ENCODE results near the gene MND1. TPM values are rescaled to one million over a fixed set of nuclear protein-coding genes. Genes with fewer than 3 reads are reported as not detected.

Gene MND1
- total and polyA plus RNA-seq, 2 of the 8 experiments (the other 6 are each of a cell fraction or from before 2014, with no cell fraction given) = 4.4 to 26.2 TPM

- Histone ChIP-seq H2BK5ac (ENCODE audit: low read depth, low read length) (no peak overlapping the region), H3K56ac (replicated peaks; ENCODE audit: insufficient read length, low read depth, low read length) (no peak overlapping the region), H4K5ac (ENCODE audit: insufficient read length, low read depth, low read length) (no peak overlapping the region), H3K9ac (replicated peaks in 1 of 4; ENCODE audit: extremely low read depth in 1 of 4, low read depth in 3 of 4, low read length in 3 of 4) (no peak overlapping the region), H3K27ac (ENCODE audit: low read depth, low read length) (no peak overlapping the region), H2BK20ac (ENCODE audit: low read length) (no peak overlapping the region), H3K4me3 (ENCODE audit: extremely low read depth in 1 of 4, insufficient read depth in 2 of 4, low read depth in 3 of 4, low read length in 4 of 4) (no peak overlapping the region), H3K23me2 (ENCODE audit: low read depth, low read length) (no peaks in the 10 kb centered on the region), H2BK12ac (ENCODE audit: low read depth, low read length) (no peak overlapping the region), H2BK15ac (ENCODE audit: low read length) (no peak overlapping the region), H3K79me1 (ENCODE audit: low read depth, low read length) (no peaks in the 10 kb centered on the region), H3K27me3 (replicated peaks in 1 of 4; ENCODE audit: control insufficient read depth in 3 of 4, extremely low read depth in 1 of 4, insufficient read depth in 3 of 4, low read length in 3 of 4) (no peaks in the 10 kb centered on the region), H4K8ac (ENCODE audit: extremely low read depth, insufficient read depth, low read length) (no peak overlapping the region), H4K20me1 (replicated peaks in 1 of 2; ENCODE audit: control insufficient read depth in 1 of 2, insufficient read depth in 2 of 2, low read length in 2 of 2) (no peaks in the 10 kb centered on the region), H3K4me2 (ENCODE audit: insufficient read depth in 1 of 2, low read depth in 2 of 2, low read length in 2 of 2) (no peak overlapping the region), H3K36me3 (ENCODE audit: control insufficient read depth in 2 of 4, insufficient read depth in 4 of 4, low read length in 3 of 4) (peaks cover 0 to 4% (median 1%) of the 10 kb centered on the region in 4 experiments; a peak in 1 of 8 replicates), H3K4ac (replicated peaks; ENCODE audit: insufficient read length, low read depth, low read length) (no peak overlapping the region), H3K79me2 (ENCODE audit: control insufficient read depth in 1 of 2, insufficient read depth in 2 of 2, low read length in 2 of 2) (no peaks in the 10 kb centered on the region), H3K4me1 (replicated peaks in 1 of 4; ENCODE audit: control insufficient read depth in 3 of 4, insufficient read depth in 4 of 4, low read length in 3 of 4) (no peaks in the 10 kb centered on the region), H3K14ac (ENCODE audit: insufficient read length) (no peak overlapping the region), H4K91ac (replicated peaks; ENCODE audit: insufficient read length, low read length) (no peak overlapping the region), H2AFZ (ENCODE audit: low read length) (no peak overlapping the region), H3K18ac (ENCODE audit: extremely low read depth, low read length) (no peak overlapping the region), H2BK120ac (replicated peaks; ENCODE audit: low read depth, low read length) (no peak overlapping the region), H3K23ac (ENCODE audit: insufficient read length) (no peak overlapping the region), H2AK5ac (ENCODE audit: low read depth, low read length) (no peak overlapping the region), H3K9me3 (ENCODE audit: insufficient read depth in 2 of 2, low read depth in 1 of 2, low read length in 1 of 2) (no peaks in the 10 kb centered on the region)
- ChIA-PET CTCF (ENCODE audit: partially characterized antibody) (interaction anchor here (1.0 kb wide), 2 partner anchors 34 to 194 kb away, joined by 3 to 4 read pairs; partner anchors contain the start of gene TRIM2), POLR2A (ENCODE audit: partially characterized antibody) (no interaction called here)
- FAIRE-seq (no peak), DNase-seq (ENCODE audit: low read depth in 1 of 2, low spot score in 2 of 2) (no peak)
- WGBS, 2 experiments (ENCODE audit: extremely low coverage in 1 of 2, insufficient coverage in 1 of 2, insufficient read length in 1 of 2, insufficient replicate concordance in 2 of 2, low coverage in 1 of 2, low lambda C conversion rate in 2 of 2, missing lambda C conversion rate in 1 of 2) = 87% methylated on average over 3 of the region's 3 CpGs; no CpG with 5 or more reads in 1 of the 2 experiments
- no peak for TF ChIP-seq JUND (IDR thresholded peaks at IDR 0.05; ENCODE audit: low read length)
- no peak for TF ChIP-seq NANOG (IDR thresholded peaks at IDR 0.05; ENCODE audit: insufficient read depth, low read depth, low read length, poor library complexity, severe bottlenecking)
- no peak for TF ChIP-seq KDM1A (IDR thresholded peaks at IDR 0.05; ENCODE audit: borderline replicate concordance, low read length)
- TF ChIP-seq BACH1 (IDR thresholded peaks at IDR 0.05; ENCODE audit: low read length) = no peak
- no peak for TF ChIP-seq TAF7 (optimal IDR thresholded peaks at IDR 0.05; ENCODE audit: borderline replicate concordance, low read depth, low read length)
- no peak for TF ChIP-seq PHF8 (conservative IDR thresholded peaks at IDR 0.05; ENCODE audit: low read depth, low read length)
- TF ChIP-seq EP300 (IDR thresholded peaks at IDR 0.05; ENCODE audit: borderline replicate concordance in 1 of 2, low read depth in 2 of 2, low read length in 2 of 2) = no peak
- TF ChIP-seq SRF (IDR thresholded peaks at IDR 0.05; ENCODE audit: low read depth, low read length) = no peak
- no peak for TF ChIP-seq SAP30 (IDR thresholded peaks at IDR 0.05; ENCODE audit: insufficient read depth, insufficient replicate concordance, low read length)
- no peak for TF ChIP-seq CREB1 (IDR thresholded peaks at IDR 0.05)
- TF ChIP-seq SIN3A (conservative IDR thresholded peaks at IDR 0.05 in 1 of 2, IDR thresholded peaks at IDR 0.05 in 1 of 2; ENCODE audit: low read depth in 1 of 2, low read length in 2 of 2) = no peak
- no peak for TF ChIP-seq JUN (IDR thresholded peaks at IDR 0.05; ENCODE audit: low read depth, low read length)
- no peak for TF ChIP-seq POLR2AphosphoS5 (IDR thresholded peaks at IDR 0.05; ENCODE audit: low read depth, low read length)
- TF ChIP-seq GTF2F1 (IDR thresholded peaks at IDR 0.05; ENCODE audit: borderline replicate concordance, low read depth, low read length) = no peak
- no peak for TF ChIP-seq POLR2A (IDR thresholded peaks at IDR 0.05; ENCODE audit: control extremely low read depth in 1 of 2, low read depth in 2 of 2, low read length in 2 of 2)
Observed at GRCh38 chr4:153398713-153399112, 54.2 kb downstream of the MND1 start.

Measured in H1 (cell line).